ENCODE measurements around the gene PLEKHG2. TPM values are rescaled to one million over a fixed set of nuclear protein-coding genes. Genes with fewer than 3 reads are reported as not detected.

PLEKHG2 gene
- total RNA-seq, 1 donor from 2014 or later = 205 TPM

- TF ChIP-seq CTCF (IDR thresholded peaks at IDR 0.05; ENCODE audit: partially characterized antibody, unreplicated experiment) = no peak
- no peak for DNase-seq
- Mint-ChIP-seq H3K36me3 (ENCODE audit: unreplicated experiment) (no peaks in the 10 kb centered on the region), H3K4me1 (ENCODE audit: low read depth, unreplicated experiment) (peaks cover 5% of the 10 kb centered on the region), H3K27ac (ENCODE audit: unreplicated experiment) (no peak overlapping the region), H3K27me3 (ENCODE audit: unreplicated experiment) (peaks cover 10% of the 10 kb centered on the region), H3K4me3 (ENCODE audit: unreplicated experiment) (no peak overlapping the region), H3K9me3 (ENCODE audit: unreplicated experiment) (peaks cover 7% of the 10 kb centered on the region)
These were observed 18.5 kb downstream of the PLEKHG2 start for GRCh38 chr19:39430675-39431593.

DNA sequence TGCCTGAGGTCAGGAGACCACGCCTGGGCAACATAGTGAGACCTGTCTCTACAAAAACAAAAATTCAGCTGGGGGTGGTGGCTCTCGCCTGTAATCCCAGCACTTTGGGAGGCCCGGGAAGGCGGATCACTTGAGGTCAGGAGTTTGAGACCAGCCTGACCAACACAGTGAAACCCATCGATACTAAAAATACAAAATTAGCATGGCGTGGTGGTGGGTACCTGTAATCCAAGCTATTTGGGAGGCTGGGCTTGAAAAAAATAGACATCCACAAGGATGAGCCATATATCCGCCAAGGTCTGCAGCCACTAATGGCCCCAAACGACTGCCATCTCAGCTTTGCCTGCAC lies 20.2 kb downstream of the PLEKHG2 start:
- peaks cover 10% of the 10 kb centered on the region for H3K27me3 Mint-ChIP-seq (ENCODE audit: unreplicated experiment)
- peaks cover 10% of the 10 kb centered on the region for H3K4me1 Mint-ChIP-seq (ENCODE audit: low read depth, unreplicated experiment)
- no peak for TF ChIP-seq CTCF (IDR thresholded peaks at IDR 0.05; ENCODE audit: partially characterized antibody, unreplicated experiment)
- H3K9me3 Mint-ChIP-seq (ENCODE audit: unreplicated experiment) = peaks cover 7% of the 10 kb centered on the region
- no peak overlapping the region for H3K27ac Mint-ChIP-seq (ENCODE audit: unreplicated experiment)
- no peak for DNase-seq
- no peaks in the 10 kb centered on the region for H3K36me3 Mint-ChIP-seq (ENCODE audit: unreplicated experiment)
- no peak overlapping the region for H3K4me3 Mint-ChIP-seq (ENCODE audit: unreplicated experiment)

GRCh38 chr19:39433480-39434079 lies 21.1 kb downstream of the PLEKHG2 start:
- H3K9me3 Mint-ChIP-seq (ENCODE audit: unreplicated experiment) = peaks cover 7% of the 10 kb centered on the region
- H3K27ac Mint-ChIP-seq (ENCODE audit: unreplicated experiment) = no peak overlapping the region
- H3K4me1 Mint-ChIP-seq (ENCODE audit: low read depth, unreplicated experiment) = peaks cover 8% of the 10 kb centered on the region
- no peaks in the 10 kb centered on the region for H3K36me3 Mint-ChIP-seq (ENCODE audit: unreplicated experiment)
- no peak for DNase-seq
- no peak for TF ChIP-seq CTCF (IDR thresholded peaks at IDR 0.05; ENCODE audit: partially characterized antibody, unreplicated experiment)
- peaks cover 9% of the 10 kb centered on the region for H3K27me3 Mint-ChIP-seq (ENCODE audit: unreplicated experiment)
- H3K4me3 Mint-ChIP-seq (ENCODE audit: unreplicated experiment) = peak overlapping the region; percentile 30

GRCh38 chr19:39434123-39435076 lies 21.9 kb downstream of the PLEKHG2 start:
- H3K27me3 Mint-ChIP-seq (ENCODE audit: unreplicated experiment) = peaks cover 9% of the 10 kb centered on the region
- no peak for DNase-seq
- peak overlapping the region; percentile 98 for H3K4me3 Mint-ChIP-seq (ENCODE audit: unreplicated experiment)
- no peak overlapping the region for H3K27ac Mint-ChIP-seq (ENCODE audit: unreplicated experiment)
- H3K36me3 Mint-ChIP-seq (ENCODE audit: unreplicated experiment) = no peaks in the 10 kb centered on the region
- peaks cover 7% of the 10 kb centered on the region for H3K9me3 Mint-ChIP-seq (ENCODE audit: unreplicated experiment)
- H3K4me1 Mint-ChIP-seq (ENCODE audit: low read depth, unreplicated experiment) = peaks cover 8% of the 10 kb centered on the region
- TF ChIP-seq CTCF (IDR thresholded peaks at IDR 0.05; ENCODE audit: partially characterized antibody, unreplicated experiment) = no peak
